HG02642 (cell line): Measurements from ENCODE around the gene PARP12.

Experiments used
- ATAC-seq: cut with Tn5 transposase; IDR thresholded peaks from one replicate; pipeline ENCODE4 v1.9.1; 2021; ENCODE audit warnings: mild to moderate bottlenecking; ENCODE audit not compliant: unreplicated experiment, poor library complexity

Gene PARP12

DNA sequence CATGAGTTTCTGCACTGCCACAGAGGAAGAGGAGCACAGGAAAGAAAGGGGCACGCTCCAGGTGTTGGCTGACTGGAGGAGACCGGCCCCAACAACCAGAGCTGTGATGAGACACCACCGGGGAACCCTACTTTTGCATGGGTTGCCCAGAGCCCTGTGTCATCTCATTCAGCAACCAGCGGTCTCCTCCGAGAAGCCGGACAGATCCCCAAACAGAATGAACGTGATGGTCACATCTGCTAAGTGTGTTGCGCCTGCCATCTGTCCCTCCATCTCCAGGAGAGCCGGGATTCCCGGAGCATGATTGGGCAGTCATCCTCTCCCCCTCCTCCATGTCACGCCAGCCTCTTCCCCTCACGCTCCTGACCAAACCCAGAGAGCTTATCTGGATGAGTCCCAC is 22.9 kb downstream of the PARP12 start:
- ATAC-seq = no peak

DNA sequence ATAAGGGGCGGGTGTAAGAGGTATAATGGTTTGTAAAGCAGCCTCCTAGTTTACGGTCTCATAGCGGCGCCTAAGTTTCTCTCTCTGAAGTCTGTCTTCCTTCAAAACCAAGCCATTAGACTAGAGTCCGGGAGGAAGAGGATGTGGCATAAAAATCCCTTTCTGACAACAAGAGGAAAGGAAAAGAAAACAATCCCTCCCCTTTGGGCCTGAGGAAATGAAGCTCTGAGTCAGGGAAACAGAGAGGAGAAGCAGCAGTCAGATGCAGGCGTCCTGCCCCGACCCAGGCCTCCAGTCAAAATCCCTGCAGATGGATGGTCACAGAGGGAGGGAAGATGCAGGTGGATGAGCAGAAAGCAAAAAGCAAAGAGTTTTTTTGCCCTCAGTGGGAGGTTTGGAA is 23.7 kb downstream of the PARP12 start:
- no peak for ATAC-seq

DNA sequence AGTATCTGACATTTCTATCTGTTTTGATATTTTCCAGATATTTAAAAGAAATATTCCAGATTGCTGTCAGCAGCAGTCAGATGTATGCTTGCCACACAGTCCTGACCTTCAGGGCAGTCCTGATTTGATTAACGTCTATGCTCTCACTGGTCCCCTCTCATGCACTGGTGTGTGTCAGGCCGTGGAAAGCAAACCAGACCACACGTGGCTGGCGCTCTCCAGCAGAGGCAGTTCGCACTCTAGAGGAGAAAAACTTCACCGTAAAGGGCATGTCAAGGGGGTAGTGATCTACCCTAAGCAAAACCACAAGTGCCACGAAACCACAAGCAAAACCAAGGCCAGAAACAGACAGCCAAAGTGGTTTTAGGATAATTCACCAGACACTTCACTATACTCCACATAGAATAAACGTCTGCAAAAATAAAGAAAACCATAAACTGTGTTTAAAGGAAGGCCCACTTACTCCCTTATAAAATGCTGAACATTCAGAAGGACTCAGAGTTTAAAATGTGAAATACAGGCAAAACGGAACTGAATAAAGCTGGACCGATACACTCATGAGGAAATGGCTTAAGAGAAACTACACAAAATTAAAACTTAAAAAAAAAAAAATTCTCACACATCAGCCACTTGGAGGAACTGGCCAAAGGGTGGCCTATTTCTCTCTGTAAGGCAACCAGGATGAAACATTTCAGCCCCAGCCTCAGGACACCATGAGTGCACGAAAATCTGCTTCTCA is 26.4 kb downstream of the PARP12 start:
- ATAC-seq = peak; percentile 56

DNA sequence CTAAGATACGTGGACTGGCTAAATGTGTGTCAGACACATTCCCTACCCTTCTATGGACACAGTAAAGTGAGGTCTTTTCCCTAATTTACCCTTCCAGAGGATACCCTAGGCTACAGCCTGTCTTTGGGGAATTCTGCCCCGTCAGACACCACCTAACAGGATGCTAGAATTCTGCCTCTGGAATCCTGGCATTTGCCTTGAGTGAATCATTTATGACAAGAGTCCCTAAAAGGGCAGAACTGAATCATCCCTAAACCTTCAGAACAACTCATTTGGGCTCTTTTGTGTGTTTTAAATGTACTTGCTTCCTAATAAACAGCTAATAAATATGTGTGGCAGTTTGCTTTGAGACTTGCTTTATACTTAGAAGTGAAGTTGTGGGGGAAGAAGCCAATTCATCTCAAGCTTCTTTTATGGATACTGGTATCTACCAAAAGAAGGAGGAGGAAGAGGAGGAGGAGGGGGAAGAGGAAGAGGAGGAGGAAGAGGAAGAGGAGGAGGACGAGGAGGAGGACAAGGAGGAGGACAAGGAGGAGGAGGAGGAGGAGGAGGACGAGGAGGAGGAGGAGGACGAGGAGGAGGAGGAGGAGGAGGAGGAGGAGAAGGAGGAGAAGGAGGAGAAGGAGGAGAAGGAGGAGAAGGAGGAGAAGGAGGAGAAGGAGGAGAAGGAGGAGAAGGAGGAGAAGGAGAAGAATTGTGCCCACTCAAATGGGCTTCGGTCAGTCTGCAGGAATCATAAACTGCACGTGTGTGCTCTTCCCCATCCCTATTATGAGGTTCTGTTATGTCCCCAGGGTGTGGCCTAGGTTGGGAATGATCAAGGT is 27.1 kb downstream of the PARP12 start:
- ATAC-seq = no peak

DNA sequence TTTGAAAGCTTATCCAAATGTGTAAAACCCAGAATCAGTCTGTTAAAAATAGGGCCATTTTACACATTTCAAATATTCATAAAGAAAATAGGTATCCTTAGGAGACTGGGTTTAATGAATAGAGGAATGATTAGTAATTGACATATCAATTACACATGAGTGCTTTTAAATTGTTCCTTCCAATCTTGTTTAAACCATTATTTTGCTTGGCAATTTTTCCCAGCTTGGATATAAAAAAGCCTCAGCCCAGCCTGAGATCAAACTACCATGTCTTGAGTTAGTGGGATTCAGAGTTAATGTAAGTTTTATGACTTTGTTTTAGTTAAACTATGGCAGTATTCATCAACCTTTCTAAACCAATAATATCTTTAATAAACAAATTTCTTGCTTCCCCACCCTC is 28.3 kb downstream of the PARP12 start:
- no peak for ATAC-seq

DNA sequence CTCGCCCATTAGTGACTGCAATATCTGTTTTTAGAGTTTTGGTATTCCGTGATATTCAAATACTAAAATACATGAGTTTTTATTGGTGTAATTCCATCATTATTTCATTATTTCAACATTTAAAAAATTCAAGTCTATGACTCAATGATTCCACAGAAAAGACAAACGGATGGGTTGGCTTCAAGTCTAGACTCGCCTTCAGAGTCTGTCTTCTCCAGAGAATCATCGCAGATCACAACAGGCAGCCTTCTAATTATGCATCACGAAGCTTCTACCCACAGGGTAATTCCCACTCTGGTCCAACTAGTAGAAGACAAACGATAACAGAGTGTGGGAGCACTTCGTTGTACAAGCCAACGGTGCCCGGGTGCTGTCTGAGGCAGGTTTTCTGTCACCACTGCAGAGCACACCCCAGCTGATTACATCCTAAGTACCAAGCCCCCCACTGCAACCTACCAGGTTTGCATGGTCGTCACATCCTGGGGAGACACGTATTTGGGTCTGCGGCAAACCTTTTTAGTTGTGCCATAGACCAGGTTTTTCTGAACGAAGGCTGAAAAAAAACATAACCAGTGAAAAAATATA is 28.9 kb downstream of the PARP12 start:
- ATAC-seq = no peak

DNA sequence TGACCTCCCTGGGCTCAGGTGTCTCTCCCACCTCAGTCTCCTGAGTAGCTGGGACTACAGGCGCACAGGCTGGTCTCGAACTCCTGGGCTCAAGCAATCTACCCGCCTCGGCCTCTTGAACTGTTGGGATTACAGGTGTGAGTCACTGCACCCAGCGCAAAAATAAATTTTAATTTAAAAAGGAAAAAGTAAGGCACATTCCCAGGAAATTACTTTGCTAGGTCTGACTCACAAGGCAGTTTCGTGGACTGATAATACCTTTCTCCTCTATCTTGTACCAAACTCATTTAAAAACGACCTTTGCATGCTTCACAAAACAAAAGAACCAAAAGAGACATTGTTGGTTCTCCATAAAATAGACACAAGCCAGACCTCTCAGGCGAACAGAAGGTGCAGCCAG is 29.7 kb downstream of the PARP12 start:
- no peak for ATAC-seq

DNA sequence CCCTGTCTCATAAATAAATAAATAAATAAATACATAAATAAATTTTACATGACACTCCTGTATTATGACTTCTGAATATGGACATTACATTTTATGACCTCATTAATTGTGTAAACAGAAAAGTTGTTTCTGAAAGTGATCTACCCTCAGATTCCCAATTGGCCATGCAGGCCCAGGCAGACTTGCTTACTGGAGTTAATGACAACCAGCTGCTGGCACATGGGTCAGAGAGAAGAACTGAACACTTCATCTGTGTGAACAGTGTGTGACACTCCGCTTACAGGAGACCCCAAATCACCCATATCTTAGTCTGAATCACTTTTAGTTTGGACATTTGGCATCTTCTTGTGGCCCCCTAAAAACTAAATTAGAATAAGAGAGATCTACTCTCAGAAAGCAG is 31.4 kb downstream of the PARP12 start:
- ATAC-seq = no peak

DNA sequence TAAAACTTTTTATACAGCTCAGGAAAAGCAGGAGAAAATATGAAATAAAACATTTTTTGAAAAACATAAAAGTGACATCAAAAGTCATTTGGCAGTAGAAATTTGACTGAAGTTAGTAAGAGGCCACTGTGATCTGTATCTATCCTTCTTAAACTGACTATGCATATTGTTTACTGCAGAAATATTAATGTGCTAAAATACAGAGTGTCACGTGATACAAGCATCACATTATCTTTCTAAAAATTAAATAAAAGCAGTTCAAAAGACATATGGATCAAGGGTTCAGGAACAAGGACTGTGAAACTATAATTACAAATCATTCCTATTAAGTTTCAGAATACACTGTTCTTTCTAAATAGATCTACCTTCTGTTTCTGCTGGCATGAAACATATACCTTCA is 33.7 kb downstream of the PARP12 start:
- no peak for ATAC-seq

DNA sequence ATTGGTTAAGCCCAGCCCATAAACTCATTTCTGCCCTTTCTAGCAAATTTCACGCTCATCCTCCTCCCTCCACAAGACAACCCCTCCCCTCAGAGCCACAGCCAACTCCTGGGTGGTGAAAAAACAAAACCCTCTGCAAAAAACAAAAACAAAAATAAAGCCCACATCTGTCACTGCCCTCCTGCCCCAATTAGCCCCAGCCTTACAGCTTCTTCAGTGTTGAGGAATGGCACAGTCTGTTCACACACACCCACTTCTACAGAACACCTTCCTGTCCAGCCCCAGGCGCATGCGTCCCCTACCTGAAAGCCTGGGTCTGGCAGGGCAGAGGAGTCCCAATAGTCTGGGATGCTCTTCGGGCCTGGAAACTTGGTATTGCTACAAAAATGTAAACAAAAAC is 34.4 kb downstream of the PARP12 start:
- no peak for ATAC-seq

DNA sequence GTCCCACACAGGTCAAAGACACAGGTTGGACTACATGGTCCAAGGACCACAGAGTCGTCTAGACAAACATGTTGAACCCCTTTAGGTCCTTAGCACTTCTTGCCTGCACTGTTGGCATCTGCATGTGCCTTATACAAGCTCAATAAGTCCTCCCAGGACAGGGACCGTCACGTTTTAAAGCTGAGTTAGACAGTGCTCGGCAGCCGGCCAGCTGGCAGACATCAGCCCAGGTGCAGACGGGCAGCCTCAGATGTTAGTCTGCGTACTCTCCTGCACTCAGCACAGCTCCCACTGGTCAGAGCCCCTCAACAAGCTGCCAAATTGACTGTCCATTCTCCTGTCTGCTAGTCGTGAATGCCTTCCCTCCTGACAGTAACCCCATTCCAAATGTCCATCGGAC is 34.9 kb downstream of the PARP12 start:
- no peak for ATAC-seq

DNA sequence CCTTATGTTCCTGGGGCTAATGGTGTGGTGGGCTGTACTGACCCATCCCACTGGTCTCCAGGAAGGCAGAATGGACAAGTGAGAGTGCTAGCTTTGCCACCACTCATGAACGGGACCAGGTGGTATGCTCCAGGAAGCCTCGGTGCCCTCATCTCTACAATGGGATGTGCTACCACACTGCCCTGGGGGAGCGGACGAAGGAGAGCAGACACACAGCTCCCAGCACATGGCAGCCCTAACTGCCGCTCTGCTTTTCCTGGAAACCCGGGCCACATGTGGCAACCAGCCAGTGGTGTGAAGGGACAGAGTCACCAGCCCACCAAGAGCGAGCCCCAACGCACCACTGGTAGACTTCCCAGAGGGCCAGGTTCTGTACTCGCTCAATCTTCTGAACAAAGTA is 35.8 kb downstream of the PARP12 start:
- ATAC-seq = no peak

DNA sequence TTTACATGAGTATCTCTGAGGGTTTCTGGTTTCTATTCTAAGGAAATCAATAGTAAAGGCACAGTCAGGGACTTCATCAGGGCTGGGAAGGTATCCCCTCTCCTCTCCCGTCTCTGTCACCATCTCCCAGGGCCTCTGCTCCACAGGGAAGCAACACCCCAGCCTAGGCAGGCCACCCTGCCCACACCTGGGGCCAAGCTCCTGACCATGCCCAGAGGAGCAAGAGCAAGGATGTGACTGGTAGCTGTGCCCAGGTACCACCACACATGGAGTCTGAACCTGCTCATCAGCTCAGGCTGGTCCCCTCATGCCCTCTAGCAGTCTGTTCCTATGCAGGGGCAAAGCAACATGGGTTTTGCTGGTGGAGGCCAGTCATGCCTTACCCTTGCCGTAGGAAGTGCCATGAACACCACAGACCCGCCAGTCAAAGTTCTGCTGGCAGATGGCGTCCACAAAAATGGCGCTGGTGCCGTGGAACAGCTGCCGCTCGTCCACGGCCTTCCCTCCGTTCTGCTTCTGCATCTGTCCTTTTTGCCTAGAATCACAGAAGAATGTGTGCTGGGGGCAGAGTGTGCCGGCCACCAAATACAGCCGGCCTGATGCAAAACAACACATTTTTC is 36.8 kb downstream of the PARP12 start:
- ATAC-seq = no peak

DNA sequence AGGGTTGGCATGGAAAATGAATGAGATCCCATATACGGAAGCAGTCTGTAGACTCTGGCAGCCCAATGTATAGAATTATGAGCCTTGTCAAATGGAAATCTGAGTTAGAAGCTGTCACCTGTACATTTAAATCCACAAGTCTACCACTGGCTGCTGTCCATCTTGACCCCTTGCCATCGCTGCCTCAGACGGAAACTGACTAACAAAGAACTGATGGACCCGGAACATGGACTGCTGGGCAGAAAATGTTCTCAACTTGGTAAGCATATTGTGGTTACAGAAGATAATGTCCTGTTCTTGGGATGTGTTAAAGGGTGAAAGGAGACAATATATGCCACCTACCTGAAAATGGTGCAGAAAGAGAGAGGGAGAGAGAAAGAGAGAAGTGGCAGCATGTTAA is 37.5 kb downstream of the PARP12 start:
- no peak for ATAC-seq

DNA sequence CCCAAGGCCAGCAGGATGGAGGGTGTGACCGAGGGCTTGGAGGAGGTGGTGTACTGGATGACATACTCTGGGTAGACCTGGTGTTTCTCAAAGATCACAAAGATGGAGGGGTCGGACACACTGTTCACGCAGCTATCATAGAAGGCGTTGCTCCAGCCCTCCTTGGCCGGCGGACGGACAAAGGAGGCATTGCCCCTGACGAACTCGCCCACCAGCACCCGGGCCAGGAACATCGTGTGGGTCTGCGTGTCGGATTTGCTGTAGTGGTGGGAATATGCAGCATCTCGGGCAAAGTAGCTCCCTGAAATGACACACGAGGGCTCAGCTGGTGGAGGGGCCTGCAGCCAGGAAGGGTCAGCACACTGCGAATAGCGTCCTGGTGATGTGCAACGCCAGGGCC is 38.2 kb downstream of the PARP12 start:
- no peak for ATAC-seq

DNA sequence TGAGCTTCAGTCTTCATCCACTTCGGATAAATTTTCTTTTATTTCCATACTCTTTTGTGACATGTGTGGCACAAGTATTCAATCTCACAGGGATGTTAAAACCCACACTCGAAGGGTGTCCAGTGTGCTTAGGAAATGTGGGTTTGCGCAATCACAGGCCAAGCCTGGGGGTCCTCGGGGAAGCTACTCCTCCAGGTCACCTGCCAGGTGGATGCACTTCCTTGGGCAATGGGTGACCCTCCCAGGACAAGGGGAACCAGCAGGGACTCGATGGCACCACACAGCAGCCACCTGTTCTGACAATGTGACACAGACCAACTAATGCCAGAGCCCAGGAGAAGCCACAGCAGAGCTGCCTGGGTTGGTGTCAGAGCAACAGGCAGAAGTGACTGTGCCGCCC is 39.0 kb downstream of the PARP12 start:
- ATAC-seq = no peak

DNA sequence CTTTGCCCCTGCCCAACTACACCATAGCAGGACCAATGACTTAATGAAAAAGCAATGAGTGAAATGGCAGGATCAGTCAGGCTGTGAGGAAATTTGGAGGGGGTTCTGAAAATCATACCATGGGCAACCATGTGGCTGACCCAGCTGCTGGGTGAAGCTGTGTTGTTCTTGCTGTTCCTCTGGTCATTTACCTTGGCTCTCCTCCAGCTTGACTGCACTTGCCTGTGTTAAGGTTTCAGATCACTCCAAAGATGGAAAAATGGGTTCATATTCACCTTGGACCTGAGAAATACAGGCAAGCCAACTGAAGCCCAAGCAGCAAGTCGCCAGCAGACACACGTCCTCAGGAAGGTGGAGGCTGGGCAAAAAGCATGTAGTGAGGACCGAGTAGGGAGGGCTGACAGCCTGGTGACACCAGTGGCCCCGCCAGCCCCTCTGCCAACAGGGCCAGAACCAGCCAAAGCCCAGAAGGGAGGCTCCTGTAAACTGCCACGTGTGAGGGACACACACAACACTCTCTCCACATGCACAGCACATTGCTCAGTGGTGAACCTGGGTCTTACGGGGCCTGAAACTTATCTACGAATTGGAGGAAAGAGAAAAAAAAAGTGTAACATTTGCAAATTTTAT is 40.1 kb downstream of the PARP12 start:
- ATAC-seq = no peak

DNA sequence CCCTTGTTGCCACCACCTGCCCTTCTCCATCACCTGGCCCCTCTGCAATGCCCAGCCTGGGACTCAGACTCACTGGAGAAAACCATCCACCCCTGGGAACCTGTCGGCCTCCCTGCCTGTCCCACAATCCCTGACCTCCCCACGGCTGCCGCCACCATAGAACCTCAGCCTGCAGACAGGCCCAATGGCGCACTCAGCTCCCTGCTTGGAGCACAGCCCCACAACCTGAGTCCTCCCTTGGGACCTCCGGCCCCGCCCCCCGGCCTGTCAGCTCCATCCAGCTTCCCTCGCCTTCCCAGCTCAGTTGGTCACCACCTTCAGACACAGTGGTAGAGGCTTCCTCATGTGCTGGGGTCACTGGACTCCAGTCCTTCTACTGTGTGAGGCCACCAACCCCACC is 41.1 kb downstream of the PARP12 start:
- ATAC-seq = no peak

DNA sequence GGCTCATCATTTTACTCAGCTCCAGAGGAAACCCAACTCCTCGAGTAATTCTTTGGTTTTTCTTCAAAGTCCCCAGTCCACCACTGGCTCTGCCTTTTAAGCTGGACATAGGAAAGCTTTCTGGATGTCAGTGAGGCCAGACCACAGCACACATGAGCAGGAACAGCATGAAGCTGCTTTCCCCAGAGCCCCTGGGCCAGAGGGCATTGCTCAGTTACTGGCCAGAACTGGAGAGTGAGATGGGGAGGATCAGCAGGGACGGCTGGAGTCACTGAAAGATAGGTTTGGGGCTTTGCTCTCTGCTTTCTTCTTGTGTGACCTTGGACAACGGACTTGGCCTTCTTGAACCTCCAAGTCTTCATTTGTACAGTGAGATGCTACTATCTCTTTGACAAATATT is 43.1 kb downstream of the PARP12 start:
- no peak for ATAC-seq

DNA sequence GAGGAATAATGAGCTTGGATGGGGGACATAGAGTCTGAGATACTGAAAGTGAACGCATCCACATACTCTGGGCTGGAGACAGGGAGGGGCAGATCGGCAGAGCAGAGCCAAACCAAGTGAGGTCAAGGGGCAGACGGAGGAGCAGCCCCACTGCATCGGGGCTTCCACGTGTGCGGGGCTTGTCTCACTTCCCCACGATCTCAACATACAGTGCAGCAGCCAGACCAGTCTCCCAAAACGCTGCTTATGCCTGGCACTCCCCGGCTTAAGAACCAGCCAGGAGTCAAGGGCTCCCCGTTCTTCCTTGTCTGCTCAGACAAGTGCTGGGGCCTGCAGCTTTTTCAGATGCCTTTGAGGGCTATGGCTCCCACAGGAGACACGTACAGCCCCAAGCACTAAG is 43.6 kb downstream of the PARP12 start:
- ATAC-seq = no peak
